Esophagus (tissue), 2 donors: Measurements from ENCODE around the gene COL9A3. TPM values are rescaled to one million over a fixed set of nuclear protein-coding genes. Genes with fewer than 3 reads are reported as not detected.

Experiments
- H3K27ac ChIP-seq, 2 donors: one replicate each; pipeline ENCODE4 v1.5.1; 2013; ENCODE audit warnings: low read depth in 2 of 2, mild to moderate bottlenecking in 2 of 2, inconsistent platforms in 1 of 2, low read length in 1 of 2, moderate library complexity in 1 of 2
- H3K27me3 ChIP-seq, 2 donors: one replicate each; pipeline ENCODE4 v1.6.1; 2013; ENCODE audit warnings: low read length in 2 of 2, control low read depth in 1 of 2, mild to moderate bottlenecking in 1 of 2; ENCODE audit not compliant: insufficient read depth in 2 of 2, control insufficient read depth in 1 of 2
- H3K36me3 ChIP-seq, 2 donors: one replicate each; pipeline ENCODE4 v1.6.1; 2013; ENCODE audit warnings: low read length in 1 of 2; ENCODE audit not compliant: control insufficient read depth in 2 of 2, insufficient read depth in 2 of 2
- H3K4me1 ChIP-seq, 2 donors: one replicate each; pipeline ENCODE4 v1.6.1; 2013; ENCODE audit warnings: low read length in 1 of 2; ENCODE audit not compliant: control insufficient read depth in 2 of 2, insufficient read depth in 2 of 2
- H3K4me3 ChIP-seq, 2 donors: one replicate each; pipeline ENCODE4 v1.5.1; 2013; ENCODE audit warnings: low read length in 2 of 2, mild to moderate bottlenecking in 2 of 2, low read depth in 1 of 2, moderate library complexity in 1 of 2
- H3K9me3 ChIP-seq, 2 donors: one replicate each; pipeline ENCODE4 v1.6.1; 2013; ENCODE audit warnings: mild to moderate bottlenecking in 2 of 2, low read depth in 1 of 2, low read length in 1 of 2, moderate library complexity in 1 of 2; ENCODE audit not compliant: control insufficient read depth in 2 of 2, insufficient read depth in 1 of 2
- WGBS, 2 donors: extraction: QIAGEN DNeasy Blood & Tissue Kit; methylation state at CpG; one replicate each; pipeline ENCODE4 v1.1.7; 2013; 5-methylcytosine and 5-hydroxymethylcytosine counted together
- polyA plus RNA-seq, 2 donors: library from polyadenylated mRNA; stranded (reverse); fragments of 200-250 nt; gene quantifications; one replicate each; pipeline ENCODE4 v1.2.3, GENCODE V29; 2013
- donor health status: healthy with polysubstance abuse.
- donor health status: Bipolar disorder and iron deficiency.

COL9A3 gene
- polyA plus RNA-seq, 2 donors = 1.4 to 3.8 TPM

- 91 to 97% methylated on average over 23 to 24 of the region's 24 CpGs for WGBS, 2 donors
Observed at GRCh38 chr20:62809530-62810428, 7.1 kb upstream of the COL9A3 start.

GRCh38 chr20:62811320-62811719 is 5.5 kb upstream of the COL9A3 start:
- H3K9me3 ChIP-seq = peaks cover 0 to 3% of the 10 kb centered on the region in 2 donors
- WGBS, 2 donors = 89 to 94% methylated on average over 20 to 21 of the region's 21 CpGs
- H3K36me3 ChIP-seq = peaks cover 24 to 51% of the 10 kb centered on the region in 2 donors

More at GRCh38 chr20:62809530-62810428, 7.1 kb upstream of the COL9A3 start:
- H3K9me3 ChIP-seq = peaks cover 0 to under 1% of the 10 kb centered on the region in 2 donors
- H3K36me3 ChIP-seq = peaks cover 24 to 51% of the 10 kb centered on the region in 2 donors
- no peak overlapping the region for H3K27ac ChIP-seq
- H3K4me3 ChIP-seq = no peak overlapping the region
- no peaks in the 10 kb centered on the region for H3K27me3 ChIP-seq
- H3K4me1 ChIP-seq = peaks cover 4 to 14% of the 10 kb centered on the region in 2 donors

GRCh38 chr20:62811720-62812119 is 5.1 kb upstream of the COL9A3 start:
- 84 to 87% methylated on average over 10 of the region's 10 CpGs for WGBS, 2 donors
- Histone ChIP-seq H3K4me1 (peaks cover 0 to 12% of the 10 kb centered on the region in 2 donors), H3K36me3 (peaks cover 24 to 50% of the 10 kb centered on the region in 2 donors), H3K9me3 (peaks cover 0 to 3% of the 10 kb centered on the region in 2 donors), H3K27ac (no peak overlapping the region), H3K27me3 (peaks cover 0 to 5% of the 10 kb centered on the region in 2 donors), H3K4me3 (no peak overlapping the region)

More at GRCh38 chr20:62811320-62811719, 5.5 kb upstream of the COL9A3 start:
- Histone ChIP-seq H3K4me1 (peaks cover 0 to 12% of the 10 kb centered on the region in 2 donors), H3K27me3 (peaks cover 0 to 5% of the 10 kb centered on the region in 2 donors), H3K27ac (no peak overlapping the region), H3K4me3 (no peak overlapping the region)

GRCh38 chr20:62812181-62812906 is 4.5 kb upstream of the COL9A3 start:
- Histone ChIP-seq H3K4me1 (peaks cover 0 to 8% of the 10 kb centered on the region in 2 donors), H3K9me3 (peaks cover 0 to 3% of the 10 kb centered on the region in 2 donors), H3K27me3 (peaks cover 0 to 9% of the 10 kb centered on the region in 2 donors), H3K36me3 (peaks cover 24 to 46% of the 10 kb centered on the region in 2 donors), H3K27ac (no peak overlapping the region), H3K4me3 (no peak overlapping the region)
- WGBS, 2 donors = 86 to 87% methylated on average over 43 of the region's 43 CpGs

GRCh38 chr20:62812907-62813200 is 4.0 kb upstream of the COL9A3 start:
- peaks cover 0 to 3% of the 10 kb centered on the region in 2 donors for H3K9me3 ChIP-seq
- no peak overlapping the region for H3K4me3 ChIP-seq
- H3K27me3 ChIP-seq = peaks cover 0 to 15% of the 10 kb centered on the region in 2 donors
- peaks cover 0 to 8% of the 10 kb centered on the region in 2 donors for H3K4me1 ChIP-seq
- peaks cover 24 to 41% of the 10 kb centered on the region in 2 donors for H3K36me3 ChIP-seq
- 93 to 94% methylated on average over 11 of the region's 11 CpGs for WGBS, 2 donors
- H3K27ac ChIP-seq = no peak overlapping the region

- 74 to 88% methylated on average over 13 of the region's 13 CpGs for WGBS, 2 donors
- Histone ChIP-seq H3K27ac (no peak overlapping the region), H3K4me1 (peaks cover 0 to 13% of the 10 kb centered on the region in 2 donors), H3K4me3 (no peak overlapping the region), H3K36me3 (peaks cover 24 to 39% of the 10 kb centered on the region in 2 donors), H3K9me3 (peaks cover 0 to 3% of the 10 kb centered on the region in 2 donors), H3K27me3 (peaks cover 0 to 17% of the 10 kb centered on the region in 2 donors)
Observed at GRCh38 chr20:62813588-62813987, 3.3 kb upstream of the COL9A3 start.

- no peak overlapping the region for H3K4me3 ChIP-seq
- 66 to 81% methylated on average over 13 of the region's 13 CpGs for WGBS, 2 donors
- H3K27me3 ChIP-seq = peaks cover 0 to 17% of the 10 kb centered on the region in 2 donors
- H3K36me3 ChIP-seq = peaks cover 24 to 36% of the 10 kb centered on the region in 2 donors
- H3K4me1 ChIP-seq = peaks cover 0 to 18% of the 10 kb centered on the region in 2 donors
- H3K27ac ChIP-seq = no peak overlapping the region
- peaks cover 0 to 3% of the 10 kb centered on the region in 2 donors for H3K9me3 ChIP-seq
Observed at GRCh38 chr20:62814060-62814708, 2.7 kb upstream of the COL9A3 start.

- H3K27me3 ChIP-seq = peaks cover 0 to 17% of the 10 kb centered on the region in 2 donors
Observed at GRCh38 chr20:62814709-62815065, 2.2 kb upstream of the COL9A3 start.

More at GRCh38 chr20:62814709-62815065, 2.2 kb upstream of the COL9A3 start:
- Histone ChIP-seq H3K27ac (no peak overlapping the region), H3K4me3 (no peak overlapping the region), H3K4me1 (peaks cover 0 to 18% of the 10 kb centered on the region in 2 donors), H3K9me3 (peaks cover 0 to 3% of the 10 kb centered on the region in 2 donors), H3K36me3 (peaks cover 23 to 31% of the 10 kb centered on the region in 2 donors)
- 51 to 68% methylated on average over 11 to 12 of the region's 12 CpGs for WGBS, 2 donors
